ENCODE results near the gene ATF7IP. TPM values are rescaled to one million over a fixed set of nuclear protein-coding genes. Genes with fewer than 3 reads are reported as not detected.
A peak's percentile ranks its signal among the peaks of the same experiment; 100 is the strongest.

Gene ATF7IP
- total RNA-seq, 2 experiments from 2014 or later = 67.9 to 72.7 TPM

GRCh38 chr12:14357486-14357885 is 8.0 kb upstream of the ATF7IP start:
- no peak for DNase-seq
- Mint-ChIP-seq H3K9me3 (peaks cover 10% of the 10 kb centered on the region), H3K27ac (no peak overlapping the region), H3K4me3 (no peak overlapping the region), H3K4me1 (peaks cover 4% of the 10 kb centered on the region), H3K27me3 (no peaks in the 10 kb centered on the region), H3K36me3 (peaks cover 5% of the 10 kb centered on the region)

GRCh38 chr12:14362352-14362751 is 3.1 kb upstream of the ATF7IP start:
- Mint-ChIP-seq H3K36me3 (peaks cover 13% of the 10 kb centered on the region), H3K27ac (peak overlapping the region; percentile 60), H3K4me1 (peaks cover 21% of the 10 kb centered on the region), H3K9me3 (peaks cover 3% of the 10 kb centered on the region), H3K27me3 (peaks cover 5% of the 10 kb centered on the region), H3K4me3 (no peak overlapping the region)
- DNase-seq = no peak

GRCh38 chr12:14364583-14365271 is 755 bp upstream of the ATF7IP start:
- no peak for DNase-seq
- Mint-ChIP-seq H3K27me3 (peaks cover 5% of the 10 kb centered on the region), H3K36me3 (peaks cover 19% of the 10 kb centered on the region), H3K4me3 (peak overlapping the region; percentile 84), H3K9me3 (peaks cover 3% of the 10 kb centered on the region), H3K4me1 (peaks cover 28% of the 10 kb centered on the region), H3K27ac (peak overlapping the region; percentile 96)

GRCh38 chr12:14366209-14367039 is 942 bp downstream of the ATF7IP start:
- Mint-ChIP-seq H3K4me3 (peak overlapping the region; percentile 84), H3K4me1 (peaks cover 39% of the 10 kb centered on the region), H3K36me3 (peaks cover 28% of the 10 kb centered on the region), H3K9me3 (peaks cover 3% of the 10 kb centered on the region), H3K27ac (peak overlapping the region; percentile 96), H3K27me3 (peaks cover 5% of the 10 kb centered on the region)
- no peak for DNase-seq

GRCh38 chr12:14367040-14367661 is 1.7 kb downstream of the ATF7IP start:
- Mint-ChIP-seq H3K36me3 (peaks cover 30% of the 10 kb centered on the region), H3K4me3 (peak overlapping the region; percentile 84), H3K27me3 (peaks cover 5% of the 10 kb centered on the region), H3K4me1 (peaks cover 46% of the 10 kb centered on the region), H3K9me3 (peaks cover 3% of the 10 kb centered on the region), H3K27ac (peak overlapping the region; percentile 96)
- DNase-seq = no peak

- H3K27ac Mint-ChIP-seq = peak overlapping the region; percentile 87
- H3K4me3 Mint-ChIP-seq = no peak overlapping the region
- peaks cover 5% of the 10 kb centered on the region for H3K27me3 Mint-ChIP-seq
- H3K4me1 Mint-ChIP-seq = peaks cover 58% of the 10 kb centered on the region
- DNase-seq = no peak
- H3K36me3 Mint-ChIP-seq = peaks cover 41% of the 10 kb centered on the region
- peaks cover 4% of the 10 kb centered on the region for H3K9me3 Mint-ChIP-seq
Measured at GRCh38 chr12:14369311-14369710, 3.8 kb downstream of the ATF7IP start.

GRCh38 chr12:14373217-14373616 is 7.7 kb downstream of the ATF7IP start:
- Mint-ChIP-seq H3K27ac (peak overlapping the region; percentile 93), H3K4me1 (peaks cover 53% of the 10 kb centered on the region), H3K4me3 (peak overlapping the region; percentile 32), H3K36me3 (peaks cover 56% of the 10 kb centered on the region), H3K9me3 (peaks cover 3% of the 10 kb centered on the region), H3K27me3 (no peaks in the 10 kb centered on the region)
- DNase-seq = no peak

- Mint-ChIP-seq H3K27ac (no peak overlapping the region), H3K36me3 (peaks cover 73% of the 10 kb centered on the region), H3K27me3 (no peaks in the 10 kb centered on the region), H3K9me3 (peaks cover 18% of the 10 kb centered on the region), H3K4me1 (peaks cover 33% of the 10 kb centered on the region), H3K4me3 (no peak overlapping the region)
- DNase-seq = no peak
Measured at GRCh38 chr12:14379508-14379907, 14.0 kb downstream of the ATF7IP start.

GRCh38 chr12:14384783-14385638 is 19.5 kb downstream of the ATF7IP start:
- peaks cover 49% of the 10 kb centered on the region for H3K4me1 Mint-ChIP-seq
- peak overlapping the region; percentile 84 for H3K27ac Mint-ChIP-seq
- peaks cover 60% of the 10 kb centered on the region for H3K36me3 Mint-ChIP-seq
- DNase-seq = peak; percentile 53
- H3K9me3 Mint-ChIP-seq = peaks cover 6% of the 10 kb centered on the region
- no peaks in the 10 kb centered on the region for H3K27me3 Mint-ChIP-seq
- H3K4me3 Mint-ChIP-seq = peak overlapping the region; percentile 69

GRCh38 chr12:14387219-14387871 is 21.9 kb downstream of the ATF7IP start:
- DNase-seq = no peak
- peaks cover 66% of the 10 kb centered on the region for H3K4me1 Mint-ChIP-seq
- peaks cover 59% of the 10 kb centered on the region for H3K36me3 Mint-ChIP-seq
- H3K9me3 Mint-ChIP-seq = no peaks in the 10 kb centered on the region
- H3K27ac Mint-ChIP-seq = peak overlapping the region; percentile 87
- no peaks in the 10 kb centered on the region for H3K27me3 Mint-ChIP-seq
- H3K4me3 Mint-ChIP-seq = peak overlapping the region; percentile 84

GRCh38 chr12:14390449-14390848 is 25.0 kb downstream of the ATF7IP start:
- peaks cover 52% of the 10 kb centered on the region for H3K36me3 Mint-ChIP-seq
- H3K9me3 Mint-ChIP-seq = no peaks in the 10 kb centered on the region

GRCh38 chr12:14390870-14391530 is 25.5 kb downstream of the ATF7IP start:
- no peak for DNase-seq
- H3K27me3 Mint-ChIP-seq = no peaks in the 10 kb centered on the region
- H3K4me3 Mint-ChIP-seq = peak overlapping the region; percentile 65
- peaks cover 62% of the 10 kb centered on the region for H3K4me1 Mint-ChIP-seq
- H3K9me3 Mint-ChIP-seq = no peaks in the 10 kb centered on the region
- peak overlapping the region; percentile 92 for H3K27ac Mint-ChIP-seq
- peaks cover 52% of the 10 kb centered on the region for H3K36me3 Mint-ChIP-seq

More at GRCh38 chr12:14390449-14390848, 25.0 kb downstream of the ATF7IP start:
- Mint-ChIP-seq H3K4me3 (peak overlapping the region; percentile 65), H3K27ac (peak overlapping the region; percentile 92), H3K4me1 (peaks cover 60% of the 10 kb centered on the region), H3K27me3 (no peaks in the 10 kb centered on the region)
- no peak for DNase-seq

- H3K4me1 Mint-ChIP-seq = peaks cover 70% of the 10 kb centered on the region
- H3K36me3 Mint-ChIP-seq = peaks cover 60% of the 10 kb centered on the region
- peak overlapping the region; percentile 96 for H3K27ac Mint-ChIP-seq
- no peak overlapping the region for H3K4me3 Mint-ChIP-seq
- no peak for DNase-seq
- H3K27me3 Mint-ChIP-seq = no peaks in the 10 kb centered on the region
- H3K9me3 Mint-ChIP-seq = peaks cover 3% of the 10 kb centered on the region
Measured at GRCh38 chr12:14393751-14394150, 28.3 kb downstream of the ATF7IP start.

Measured in activated naive CD8-positive, alpha-beta T cell treated with anti-CD3 and anti-CD28 coated beads for 36 hours (primary cell).